ENCODE data around the gene HARS1. TPM values are rescaled to one million over a fixed set of nuclear protein-coding genes. Genes with fewer than 3 reads are reported as not detected.

Gene HARS1
- total and polyA plus RNA-seq, 3 donors from 2014 or later, result 58.7 to 73.4 (median 63.9) TPM

DNA sequence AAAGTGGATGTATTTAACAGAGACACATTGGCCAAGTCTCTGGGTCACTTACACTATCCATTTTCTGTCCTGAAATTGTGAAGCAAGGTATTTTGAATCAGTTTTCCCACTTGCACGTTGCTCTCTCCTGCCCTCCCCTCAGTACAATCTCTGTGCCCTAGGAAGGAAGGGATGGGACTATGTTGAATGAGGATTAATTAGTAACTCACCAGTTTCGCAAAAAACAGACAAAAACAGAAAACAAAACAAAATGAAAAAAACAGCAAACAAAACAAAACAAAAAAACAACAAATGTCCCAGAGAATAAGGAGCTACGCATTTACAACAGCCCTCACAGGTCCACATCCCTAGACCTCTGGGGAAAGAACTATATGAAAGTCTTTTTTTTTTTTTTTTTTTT, 57.1 kb downstream of the HARS1 start:
- intact Hi-C loops (cut with DNase I; ENCODE audit: low total_unique reads), result loop anchor here (10.0 kb wide), 1 partner anchor 89 kb away; the partner anchor contains the start of gene EIF4EBP3
- Histone ChIP-seq H3K27me3 (no peaks in the 10 kb centered on the region), H3K4me3 (no peak overlapping the region), H3K9me3 (no peaks in the 10 kb centered on the region), H3K27ac (no peak overlapping the region), H3K4me1 (peaks cover 5% of the 10 kb centered on the region), H3K36me3 (ENCODE audit: low read depth, missing control alignments) (no peaks in the 10 kb centered on the region)
- DNase-seq, result no peak
- WGBS, 2 donors, result 46 to 48% methylated on average over 3 of the region's 3 CpGs
- no peak for TF ChIP-seq POLR2A (IDR thresholded peaks at IDR 0.05)
- TF ChIP-seq, protein P1, sequence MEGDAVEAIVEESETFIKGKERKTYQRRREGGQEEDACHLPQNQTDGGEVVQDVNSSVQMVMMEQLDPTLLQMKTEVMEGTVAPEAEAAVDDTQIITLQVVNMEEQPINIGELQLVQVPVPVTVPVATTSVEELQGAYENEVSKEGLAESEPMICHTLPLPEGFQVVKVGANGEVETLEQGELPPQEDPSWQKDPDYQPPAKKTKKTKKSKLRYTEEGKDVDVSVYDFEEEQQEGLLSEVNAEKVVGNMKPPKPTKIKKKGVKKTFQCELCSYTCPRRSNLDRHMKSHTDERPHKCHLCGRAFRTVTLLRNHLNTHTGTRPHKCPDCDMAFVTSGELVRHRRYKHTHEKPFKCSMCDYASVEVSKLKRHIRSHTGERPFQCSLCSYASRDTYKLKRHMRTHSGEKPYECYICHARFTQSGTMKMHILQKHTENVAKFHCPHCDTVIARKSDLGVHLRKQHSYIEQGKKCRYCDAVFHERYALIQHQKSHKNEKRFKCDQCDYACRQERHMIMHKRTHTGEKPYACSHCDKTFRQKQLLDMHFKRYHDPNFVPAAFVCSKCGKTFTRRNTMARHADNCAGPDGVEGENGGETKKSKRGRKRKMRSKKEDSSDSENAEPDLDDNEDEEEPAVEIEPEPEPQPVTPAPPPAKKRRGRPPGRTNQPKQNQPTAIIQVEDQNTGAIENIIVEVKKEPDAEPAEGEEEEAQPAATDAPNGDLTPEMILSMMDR (IDR thresholded peaks at IDR 0.05), result no peak

DNA sequence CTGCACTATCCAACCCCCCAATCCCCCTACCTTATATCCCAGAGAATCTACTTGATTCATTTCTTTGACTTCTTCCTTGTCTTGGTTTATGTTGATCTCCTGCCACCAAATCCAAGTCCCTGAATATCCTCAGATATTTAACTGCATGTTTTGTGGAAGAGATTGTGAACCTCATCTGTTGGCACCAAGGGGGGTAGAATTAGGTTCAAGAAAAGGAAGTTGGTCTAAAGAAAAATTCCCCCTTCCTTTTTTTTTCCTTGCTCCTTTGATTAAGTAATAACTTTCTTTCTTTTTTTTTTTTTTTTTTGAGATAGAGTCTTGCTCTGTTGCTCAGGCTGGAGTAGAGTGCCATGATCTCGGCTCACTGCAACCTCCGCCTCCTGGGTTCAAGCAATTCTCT, 57.7 kb downstream of the HARS1 start:
- intact Hi-C loops (cut with DNase I; ENCODE audit: low total_unique reads), result loop anchor here (10.0 kb wide), 1 partner anchor 89 kb away; the partner anchor contains the start of gene EIF4EBP3
- Histone ChIP-seq H3K9me3 (no peaks in the 10 kb centered on the region), H3K27ac (peak overlapping the region; percentile 56 to 87), H3K36me3 (ENCODE audit: low read depth, missing control alignments) (no peaks in the 10 kb centered on the region), H3K4me3 (peak overlapping the region in 1 of 2 donors; percentile 62), H3K27me3 (no peaks in the 10 kb centered on the region), H3K4me1 (peaks cover 5% of the 10 kb centered on the region)
- TF ChIP-seq POLR2A (IDR thresholded peaks at IDR 0.05), result no peak
- TF ChIP-seq, protein P1 (IDR thresholded peaks at IDR 0.05), result no peak
- DNase-seq, result no peak
- 70 to 92% methylated on average over 2 of the region's 2 CpGs for WGBS, 2 donors

DNA sequence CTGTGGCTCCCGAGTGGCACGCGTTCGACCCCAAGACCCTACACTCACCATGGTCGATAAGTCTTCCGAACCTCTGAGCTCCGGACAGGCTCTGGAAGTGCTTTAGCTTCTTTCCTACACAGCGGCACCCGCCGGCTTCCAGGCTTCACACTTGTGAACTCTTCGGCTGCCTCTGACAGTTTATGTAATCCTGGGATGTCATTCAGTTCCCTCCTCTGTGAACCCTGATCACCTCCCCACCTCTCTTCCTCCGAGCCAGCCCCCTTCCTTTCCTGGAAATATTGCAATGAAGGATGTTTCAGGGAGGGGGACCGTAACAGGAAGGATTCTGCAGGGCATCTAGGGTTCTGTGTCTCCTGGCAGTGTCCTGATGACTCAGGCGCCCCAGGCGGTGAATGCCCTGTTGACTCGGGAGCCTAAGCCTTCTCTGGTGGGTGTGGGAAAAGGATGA, 58.1 kb downstream of the HARS1 start, which contains the start of gene CD14:
TSS of gene CD14 (minus strand) at position 155 of the 451 bp plus-strand sequence. CDS start at position 51, 104 bp downstream.
- peaks cover 5% of the 10 kb centered on the region for H3K4me1 ChIP-seq
- intact Hi-C loops (cut with DNase I; ENCODE audit: low total_unique reads), result loop anchor here (10.0 kb wide), 1 partner anchor 88 kb away; the partner anchor contains the start of gene EIF4EBP3
- TF ChIP-seq, protein P1 (IDR thresholded peaks at IDR 0.05), result no peak
- no peak for TF ChIP-seq POLR2A (IDR thresholded peaks at IDR 0.05)
- DNase-seq, result peak; percentile 67
- H3K27ac ChIP-seq, result peak within 1 kb of the TSS; percentile 56 to 87
- WGBS, 2 donors, result 12 to 20% methylated on average over 16 of the region's 16 CpGs
- H3K27me3 ChIP-seq, result no peaks in the 10 kb centered on the region
- H3K36me3 ChIP-seq (ENCODE audit: low read depth, missing control alignments), result no peaks in the 10 kb centered on the region
- H3K9me3 ChIP-seq, result no peaks in the 10 kb centered on the region
- H3K4me3 ChIP-seq, result peak within 1 kb of the TSS; percentile 46 to 62

DNA sequence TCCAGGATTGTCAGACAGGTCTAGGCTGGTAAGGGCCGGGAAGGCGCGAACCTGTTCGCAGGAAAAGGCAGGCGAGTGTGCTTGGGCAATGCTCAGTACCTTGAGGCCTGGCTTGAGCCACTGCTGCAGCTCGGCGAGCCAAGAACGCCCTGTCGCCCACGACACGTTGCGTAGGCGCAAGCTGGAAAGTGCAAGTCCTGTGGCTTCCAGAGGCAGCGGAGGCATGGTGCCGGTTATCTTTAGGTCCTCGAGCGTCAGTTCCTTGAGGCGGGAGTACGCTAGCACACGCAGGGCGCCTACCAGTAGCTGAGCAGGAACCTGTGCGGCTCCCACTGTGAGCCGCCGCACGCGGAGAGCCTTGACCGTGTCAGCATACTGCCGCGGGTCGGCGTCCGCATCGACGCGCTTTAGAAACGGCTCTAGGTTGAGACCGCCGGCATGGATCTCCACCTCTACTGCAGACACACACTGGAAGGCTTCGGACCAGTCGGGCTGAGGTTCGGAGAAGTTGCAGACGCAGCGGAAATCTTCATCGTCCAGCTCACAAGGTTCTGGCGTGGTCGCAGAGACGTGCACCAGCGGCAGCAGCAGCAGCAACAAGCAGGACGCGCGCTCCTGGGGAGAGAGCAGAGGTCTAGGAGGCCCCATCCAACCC, 58.7 kb downstream of the HARS1 start:
- TF ChIP-seq POLR2A (IDR thresholded peaks at IDR 0.05), result no peak
- TF ChIP-seq, protein P1 (IDR thresholded peaks at IDR 0.05), result no peak
- H3K27me3 ChIP-seq, result no peaks in the 10 kb centered on the region
- 7% methylated on average over 51 of the region's 51 CpGs; no CpG with 5 or more reads in 1 of the 2 donors for WGBS, 2 donors
- H3K36me3 ChIP-seq (ENCODE audit: low read depth, missing control alignments), result no peaks in the 10 kb centered on the region
- no peaks in the 10 kb centered on the region for H3K9me3 ChIP-seq
- peak overlapping the region; percentile 46 to 62 for H3K4me3 ChIP-seq
- peaks cover 5% of the 10 kb centered on the region for H3K4me1 ChIP-seq
- intact Hi-C loops (cut with DNase I; ENCODE audit: low total_unique reads), result loop anchor here (10.0 kb wide), 1 partner anchor 88 kb away; the partner anchor contains the start of gene EIF4EBP3
- peak overlapping the region; percentile 56 to 87 for H3K27ac ChIP-seq
- peak; percentile 61 for DNase-seq
